Middle frontal gyrus (tissue), 1 donor: ENCODE results near the gene HYAL2.

Experiments
- DNase-seq: peaks from one replicate; pipeline ENCODE4 v3.0.0-alpha.2; 2015; ENCODE audit warnings: low spot score; ENCODE audit errors: extremely low spot score

Gene HYAL2

GRCh38 chr3:50350527-50351322, 28.2 kb upstream of the HYAL2 start, which contains the start of the genes CYB561D2 and NPRL2:
CYB561D2 (plus strand) TSS chr3:50350862; CDS start chr3:50351434, 572 bp downstream.
NPRL2 (minus strand) TSS chr3:50350775; CDS start chr3:50350652, 123 bp downstream.
- peak; percentile 93 for DNase-seq

DNA sequence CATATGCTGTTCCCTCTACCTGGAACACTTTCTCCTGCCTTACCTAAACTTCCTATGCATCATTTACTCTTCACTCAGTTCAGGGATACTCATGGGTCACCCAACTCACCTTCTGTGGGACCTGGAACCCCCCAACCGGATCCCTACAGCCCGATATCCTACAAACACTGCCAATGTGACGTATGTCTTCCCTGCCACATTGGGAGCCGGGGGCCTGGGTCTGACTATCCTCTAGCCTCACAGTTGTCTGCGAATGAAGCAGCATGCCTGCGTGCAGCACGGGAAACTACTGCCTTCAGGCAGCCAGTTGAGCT, 27.6 kb upstream of the HYAL2 start:
- DNase-seq = no peak

GRCh38 chr3:50347187-50347813, 24.8 kb upstream of the HYAL2 start:
- DNase-seq = peak; percentile 50

DNA sequence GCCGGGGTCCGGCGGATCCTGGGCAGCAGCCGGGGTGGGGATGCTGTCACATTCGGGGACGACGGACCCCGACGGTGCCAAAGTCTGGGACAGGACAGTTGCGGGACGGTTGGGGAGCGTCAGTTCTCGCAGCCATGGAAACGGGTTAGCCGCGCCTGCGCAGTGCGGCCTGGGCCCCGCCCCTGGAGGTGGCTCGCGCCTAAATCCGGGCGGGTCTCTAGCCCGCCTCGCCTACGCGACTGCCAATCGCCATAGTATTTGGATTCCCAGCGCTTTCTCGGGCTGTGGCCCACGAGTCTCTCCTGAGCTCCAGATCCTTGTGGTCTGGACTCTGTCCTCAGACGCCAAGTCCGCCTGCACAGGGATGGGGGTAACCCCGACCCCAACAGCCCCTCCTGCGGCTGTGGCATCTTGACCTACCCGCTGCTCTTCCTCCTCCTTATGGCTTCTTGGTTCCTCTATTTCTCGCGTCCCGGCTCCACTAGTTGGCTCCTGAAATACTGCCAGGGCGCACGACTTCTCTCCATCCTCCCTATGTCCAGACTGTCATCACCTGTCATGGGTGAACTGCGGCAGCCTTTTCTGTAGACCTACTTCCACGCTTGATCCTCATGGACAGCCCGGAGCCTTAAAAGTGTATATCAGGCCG, 23.2 kb upstream of the HYAL2 start, which contains the start of gene ZMYND10:
Gene ZMYND10, minus strand, starts transcription at position 147 of the 649 bp plus-strand sequence. CDS start 153 bp downstream, outside the sequence.
- DNase-seq = no peak

DNA sequence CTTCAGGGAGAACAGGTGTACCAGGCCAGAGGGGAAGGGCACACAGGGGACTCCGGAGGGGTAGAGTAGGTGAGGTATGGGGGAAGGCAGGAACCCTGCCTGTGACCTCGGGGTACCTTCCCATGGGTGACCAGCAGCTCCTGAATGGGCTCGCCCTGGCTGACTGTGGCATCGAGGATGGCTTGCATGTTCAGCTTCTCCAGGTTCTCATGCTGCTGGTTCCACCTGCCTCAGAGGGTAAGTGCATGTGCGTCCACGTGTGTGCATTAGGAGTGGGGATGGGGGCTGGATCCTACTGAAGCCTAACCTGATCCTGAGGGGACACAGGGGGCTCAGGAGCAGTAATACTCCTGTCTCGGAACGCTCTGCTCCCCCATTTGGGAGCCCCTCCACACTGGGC, 22.5 kb upstream of the HYAL2 start:
- DNase-seq = no peak

DNA sequence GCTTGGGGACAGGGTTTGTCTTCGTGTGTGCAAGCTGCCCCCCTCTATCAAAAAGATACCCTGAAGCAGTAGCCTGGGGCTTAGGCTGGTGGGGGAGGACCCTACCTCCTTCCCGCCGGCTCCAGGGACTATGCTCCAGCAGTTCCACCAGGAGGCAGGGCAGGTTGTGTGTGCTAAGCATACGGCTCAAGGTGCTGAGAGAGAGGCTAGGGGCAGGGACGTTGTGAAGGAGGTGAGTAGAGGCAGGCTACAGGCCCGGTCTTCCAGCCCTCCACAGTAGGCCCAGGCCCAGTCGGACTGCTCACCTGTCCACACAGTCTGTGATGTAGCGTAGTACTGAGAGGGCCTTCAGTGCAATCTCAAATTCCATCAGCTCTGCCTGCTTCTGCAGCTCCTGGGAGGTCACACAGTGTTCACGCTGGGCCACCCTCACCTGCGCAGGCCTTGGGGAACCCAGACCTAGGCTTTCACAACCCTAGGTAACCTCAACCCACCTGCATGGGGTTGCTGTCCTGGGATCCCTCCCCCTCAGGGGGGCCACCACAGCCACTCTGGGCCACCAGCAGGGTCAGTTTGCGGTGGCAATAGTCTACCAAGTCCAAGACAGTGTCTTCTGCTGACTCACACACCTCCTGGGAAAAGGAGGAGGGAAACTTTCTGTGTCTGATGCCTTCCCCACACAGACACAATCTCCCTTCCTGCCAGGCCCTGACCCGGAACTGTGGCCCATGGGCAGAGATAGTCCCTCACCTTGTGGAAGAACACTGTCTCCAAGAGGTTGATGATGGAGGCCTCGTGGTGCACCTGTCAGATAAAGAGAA, 20.5 kb upstream of the HYAL2 start:
- DNase-seq = no peak

DNA sequence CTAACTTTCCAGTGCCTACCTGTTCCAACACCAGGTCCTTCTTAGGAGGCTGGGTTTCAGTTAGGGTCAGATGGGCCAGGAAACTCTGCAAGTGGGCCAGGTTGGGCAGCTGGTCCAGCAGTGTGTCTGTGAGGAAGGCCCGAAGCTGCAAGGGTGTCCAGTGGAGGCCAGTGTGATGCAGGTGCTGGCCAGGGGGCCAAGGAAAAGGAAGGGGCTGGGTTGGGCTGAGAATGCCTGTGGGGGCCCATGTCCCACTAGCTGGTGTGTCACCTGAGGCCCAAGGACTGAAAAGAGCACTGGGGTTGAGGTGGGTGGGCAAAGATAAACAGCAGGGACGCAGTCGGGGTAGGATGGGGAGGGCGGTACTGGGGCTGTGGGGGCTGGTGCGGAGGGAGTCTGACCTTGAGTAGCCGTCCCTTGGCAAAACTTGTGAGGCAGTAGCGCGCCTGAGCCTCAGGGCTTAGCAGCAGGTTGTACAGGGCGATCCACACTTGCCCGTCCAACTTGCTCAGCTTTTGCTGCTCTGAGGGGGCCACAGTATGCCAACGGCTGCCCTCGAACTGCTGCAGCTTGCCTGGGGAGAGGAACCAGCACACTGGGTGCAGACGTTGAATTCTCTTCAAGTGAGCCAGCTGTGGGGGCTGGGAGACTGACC, 19.6 kb upstream of the HYAL2 start:
- no peak for DNase-seq

- DNase-seq = no peak
Observed at GRCh38 chr3:50341537-50341936, 19.0 kb upstream of the HYAL2 start.

DNA sequence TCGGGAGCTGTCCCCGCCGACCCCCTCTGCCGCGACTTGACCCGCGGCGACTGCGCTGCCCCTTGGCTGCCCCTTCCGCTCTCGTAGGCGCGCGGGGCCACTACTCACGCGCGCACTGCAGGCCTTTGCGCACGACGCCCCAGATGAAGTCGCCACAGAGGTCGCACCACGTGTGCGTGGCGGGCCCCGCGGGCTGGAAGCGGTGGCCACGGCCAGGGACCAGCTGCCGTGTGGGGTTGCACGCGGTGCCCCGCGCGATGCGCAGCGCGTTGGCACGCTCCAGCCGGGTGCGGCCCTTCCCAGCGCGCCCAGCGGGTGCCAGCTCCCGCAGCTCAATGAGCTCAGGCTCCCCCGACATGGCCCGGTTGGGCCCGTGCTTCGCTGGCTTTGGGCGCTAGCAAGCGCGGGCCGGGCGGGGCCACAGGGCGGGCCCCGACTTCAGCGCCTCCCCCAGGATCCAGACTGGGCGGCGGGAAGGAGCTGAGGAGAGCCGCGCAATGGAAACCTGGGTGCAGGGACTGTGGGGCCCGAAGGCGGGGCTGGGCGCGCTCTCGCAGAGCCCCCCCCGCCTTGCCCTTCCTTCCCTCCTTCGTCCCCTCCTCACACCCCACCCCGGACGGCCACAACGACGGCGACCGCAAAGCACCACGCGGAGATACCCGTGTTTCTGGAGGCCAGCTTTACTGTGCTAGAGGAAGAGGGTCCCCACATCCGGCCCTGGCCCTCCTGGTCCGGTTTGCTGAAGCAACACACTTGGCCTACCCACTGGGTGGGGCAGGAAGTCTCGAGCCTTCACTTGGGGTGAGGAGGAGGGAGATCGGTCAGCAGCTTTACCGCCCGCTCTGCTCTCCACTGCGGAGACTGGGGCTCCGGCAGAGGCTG, 18.1 kb upstream of the HYAL2 start, which contains the start of gene RASSF1:
Gene RASSF1, minus strand, starts transcription at position 389 of the 882 bp plus-strand sequence. Its CDS starts 31 bp downstream, at position 358.
- DNase-seq = no peak

- no peak for DNase-seq
Observed at GRCh38 chr3:50340147-50340447, 17.6 kb upstream of the HYAL2 start.

GRCh38 chr3:50339485-50340146, 17.1 kb upstream of the HYAL2 start:
- no peak for DNase-seq

GRCh38 chr3:50338965-50339364, 16.4 kb upstream of the HYAL2 start:
- no peak for DNase-seq

- DNase-seq = peak; percentile 93
Observed at GRCh38 chr3:50337175-50337861, 14.8 kb upstream of the HYAL2 start.

DNA sequence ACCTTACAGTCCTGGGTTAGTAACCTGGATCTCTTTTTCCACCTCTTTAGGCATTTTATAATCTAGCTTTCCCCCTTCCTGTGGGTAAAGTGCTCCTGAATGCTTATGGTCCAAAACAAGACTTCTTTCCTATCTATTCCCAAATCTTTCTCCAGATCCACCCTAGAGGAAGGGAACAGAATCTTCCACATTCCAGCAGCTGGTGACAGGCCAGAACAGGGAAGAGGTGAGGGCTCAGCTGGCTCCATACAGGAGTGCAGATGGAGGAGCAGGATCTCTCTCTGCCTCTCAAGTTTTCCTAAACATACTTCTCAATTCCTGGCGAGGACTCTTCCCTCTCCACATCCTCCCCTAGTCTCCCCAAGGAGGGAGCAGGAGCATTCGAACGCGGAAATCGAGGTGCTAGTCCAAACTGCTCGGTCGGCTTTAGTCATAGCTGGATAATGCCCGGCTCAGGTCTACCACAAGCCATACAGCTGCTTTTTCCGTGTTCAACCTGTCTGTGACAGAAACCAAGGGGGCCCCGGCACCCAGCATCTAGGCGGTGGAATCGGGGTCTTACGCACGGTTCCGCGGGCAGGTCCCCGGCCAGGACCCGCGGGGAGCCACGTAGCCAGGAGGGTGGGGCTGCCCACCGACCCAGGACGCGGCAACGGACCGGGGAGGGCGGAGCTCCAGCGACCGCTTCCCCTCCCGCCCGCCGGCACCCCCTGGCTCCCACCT, 14.1 kb upstream of the HYAL2 start:
- no peak for DNase-seq

DNA sequence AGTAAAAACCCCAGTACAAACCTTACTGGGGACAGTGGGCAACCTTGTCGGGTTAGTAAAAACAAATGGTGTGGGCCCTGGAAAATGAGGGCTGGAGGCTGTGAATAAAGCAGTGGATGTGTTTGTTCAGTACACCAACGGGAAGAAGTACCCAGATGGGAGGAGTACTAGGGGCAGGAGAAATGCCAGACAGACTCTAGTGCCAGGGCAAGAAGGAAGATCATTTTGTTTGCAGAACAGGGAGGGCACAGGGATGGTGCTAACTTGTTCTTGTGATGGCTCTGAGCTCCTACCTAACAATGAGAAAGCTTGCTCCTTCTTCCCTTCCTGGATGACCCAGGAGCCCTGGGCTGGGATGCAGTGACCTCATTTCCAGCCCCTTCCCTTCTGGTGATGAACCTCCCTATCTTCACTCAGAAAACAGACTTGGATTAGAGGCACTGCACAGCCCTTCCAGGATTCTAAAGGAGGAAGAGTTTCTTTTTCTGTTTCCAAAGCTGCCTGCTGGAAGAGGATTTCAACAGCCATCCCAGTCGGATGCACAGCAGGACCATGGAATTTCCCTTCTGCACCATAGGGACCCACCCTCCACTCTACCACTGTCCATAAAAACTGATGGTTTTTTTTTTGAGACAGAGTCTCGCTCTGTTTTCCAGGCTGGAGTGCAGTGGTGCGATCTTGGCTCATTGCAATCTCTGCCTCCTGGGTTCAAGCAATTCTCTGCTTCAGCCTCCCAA, 12.0 kb upstream of the HYAL2 start:
- DNase-seq = no peak

DNA sequence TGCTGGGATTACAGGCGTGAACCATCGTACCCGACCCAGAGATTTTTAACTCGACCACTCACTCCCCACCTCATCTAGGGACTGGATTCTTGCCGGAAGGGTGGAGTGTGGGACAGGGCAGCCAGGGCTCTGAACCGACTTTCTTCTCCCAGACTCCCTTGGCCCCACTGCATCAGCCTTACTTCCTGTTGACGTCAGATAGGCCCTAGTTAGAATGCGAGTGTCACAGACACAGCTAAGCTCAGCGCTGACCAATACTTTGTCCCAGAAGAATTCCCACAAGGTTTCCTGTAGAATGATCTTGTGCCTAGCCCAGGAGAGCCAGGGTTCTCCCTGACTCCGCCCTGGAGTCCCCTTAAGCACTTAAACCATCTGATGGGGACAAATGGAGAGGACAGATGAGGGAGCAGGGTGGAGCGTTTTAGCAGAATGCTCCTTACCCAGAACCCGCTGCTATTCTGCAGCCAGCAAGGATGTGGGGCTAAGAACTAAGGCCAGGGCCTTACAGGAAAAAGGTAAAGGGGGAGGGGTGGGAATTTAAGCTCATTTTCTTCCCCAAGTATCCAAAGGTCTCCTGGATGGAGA, 11.3 kb upstream of the HYAL2 start:
- no peak for DNase-seq

GRCh38 chr3:50331364-50331907, 8.9 kb upstream of the HYAL2 start:
- DNase-seq = no peak
